Measurements from ENCODE around the gene ASXL3.

Gene ASXL3

DNA sequence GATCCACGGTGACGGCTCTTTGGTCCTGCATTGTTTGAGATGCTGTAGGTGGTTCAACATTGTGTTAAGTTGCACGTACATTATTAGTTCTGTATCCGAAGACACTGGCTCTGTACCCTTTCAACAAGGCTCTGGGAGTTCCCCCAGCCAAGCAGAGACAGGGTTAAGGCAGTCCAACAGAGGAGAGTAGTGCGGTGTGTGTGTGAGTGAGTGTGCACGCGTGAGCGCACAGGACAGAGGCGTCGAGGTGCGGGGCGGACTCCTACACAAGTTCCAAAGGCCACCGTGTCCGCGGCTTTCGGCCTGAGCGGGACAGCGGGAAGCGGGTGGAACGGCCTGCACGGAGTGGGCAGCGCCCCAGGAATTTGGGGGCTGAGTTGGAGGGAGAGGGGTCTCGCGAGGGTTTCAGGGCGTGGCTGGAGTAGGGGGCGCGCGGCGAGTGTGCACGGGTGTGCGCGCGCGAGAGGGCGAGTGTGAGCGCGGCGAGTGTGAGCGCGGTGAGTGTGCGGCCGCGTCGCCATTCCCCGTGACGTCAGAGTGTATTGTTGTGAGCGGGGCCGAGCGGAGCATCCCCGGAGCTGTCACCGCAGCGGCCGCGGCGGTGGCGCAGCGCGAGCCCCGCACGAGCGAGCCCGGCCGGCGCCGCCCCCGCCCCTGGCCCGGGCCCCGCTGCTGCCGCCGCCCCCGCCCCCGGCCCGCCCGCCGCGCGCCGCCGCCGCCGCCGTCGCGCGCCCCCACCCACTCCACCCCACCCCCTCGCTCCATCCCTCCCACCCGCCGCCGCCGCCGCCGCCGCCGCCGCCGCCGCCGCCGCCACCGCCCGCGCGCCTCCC, at the start of gene ASXL3:
Gene ASXL3, plus strand, starts transcription at position 535 of the 833 bp plus-strand sequence. CDS start 413 bp downstream, outside the sequence.
- no peak within 1 kb of the TSS for H3K9ac ChIP-seq (ENCODE audit: low read length)
- no peaks in the 10 kb centered on the region for H3K4me1 ChIP-seq (ENCODE audit: insufficient read depth, low read length, severe bottlenecking)
- no peaks in the 10 kb centered on the region for H3F3A ChIP-seq (ENCODE audit: insufficient read depth, low read length)
- H3K4me3 ChIP-seq (ENCODE audit: low read depth, low read length, poor library complexity, severe bottlenecking), result no peak within 1 kb of the TSS
- H3K9me2 ChIP-seq (ENCODE audit: low read depth, low read length), result no peaks in the 10 kb centered on the region
- H3K79me2 ChIP-seq (ENCODE audit: insufficient read depth, low read length), result no peaks in the 10 kb centered on the region
- H2AFZ ChIP-seq (ENCODE audit: low read length), result no peak within 1 kb of the TSS
- no peak within 1 kb of the TSS for H3K4me2 ChIP-seq (ENCODE audit: low read length)
- H3K36me3 ChIP-seq (ENCODE audit: insufficient read depth, low read length), result no peaks in the 10 kb centered on the region
- no peaks in the 10 kb centered on the region for H4K20me1 ChIP-seq (ENCODE audit: insufficient read depth, low read length)
- TF ChIP-seq, protein P1, sequence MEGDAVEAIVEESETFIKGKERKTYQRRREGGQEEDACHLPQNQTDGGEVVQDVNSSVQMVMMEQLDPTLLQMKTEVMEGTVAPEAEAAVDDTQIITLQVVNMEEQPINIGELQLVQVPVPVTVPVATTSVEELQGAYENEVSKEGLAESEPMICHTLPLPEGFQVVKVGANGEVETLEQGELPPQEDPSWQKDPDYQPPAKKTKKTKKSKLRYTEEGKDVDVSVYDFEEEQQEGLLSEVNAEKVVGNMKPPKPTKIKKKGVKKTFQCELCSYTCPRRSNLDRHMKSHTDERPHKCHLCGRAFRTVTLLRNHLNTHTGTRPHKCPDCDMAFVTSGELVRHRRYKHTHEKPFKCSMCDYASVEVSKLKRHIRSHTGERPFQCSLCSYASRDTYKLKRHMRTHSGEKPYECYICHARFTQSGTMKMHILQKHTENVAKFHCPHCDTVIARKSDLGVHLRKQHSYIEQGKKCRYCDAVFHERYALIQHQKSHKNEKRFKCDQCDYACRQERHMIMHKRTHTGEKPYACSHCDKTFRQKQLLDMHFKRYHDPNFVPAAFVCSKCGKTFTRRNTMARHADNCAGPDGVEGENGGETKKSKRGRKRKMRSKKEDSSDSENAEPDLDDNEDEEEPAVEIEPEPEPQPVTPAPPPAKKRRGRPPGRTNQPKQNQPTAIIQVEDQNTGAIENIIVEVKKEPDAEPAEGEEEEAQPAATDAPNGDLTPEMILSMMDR (IDR thresholded peaks at IDR 0.05; ENCODE audit: low read length), result no peak
- TF ChIP-seq EZH2 (IDR thresholded peaks at IDR 0.05; ENCODE audit: borderline replicate concordance, low read length), result no peak
- H3K9me3 ChIP-seq (ENCODE audit: low read length), result no peaks in the 10 kb centered on the region
- H3K27ac ChIP-seq (ENCODE audit: low read depth, low read length, poor library complexity, severe bottlenecking), result no peak within 1 kb of the TSS
- H3K27me3 ChIP-seq (ENCODE audit: insufficient read depth, low read length), result no peaks in the 10 kb centered on the region

DNA sequence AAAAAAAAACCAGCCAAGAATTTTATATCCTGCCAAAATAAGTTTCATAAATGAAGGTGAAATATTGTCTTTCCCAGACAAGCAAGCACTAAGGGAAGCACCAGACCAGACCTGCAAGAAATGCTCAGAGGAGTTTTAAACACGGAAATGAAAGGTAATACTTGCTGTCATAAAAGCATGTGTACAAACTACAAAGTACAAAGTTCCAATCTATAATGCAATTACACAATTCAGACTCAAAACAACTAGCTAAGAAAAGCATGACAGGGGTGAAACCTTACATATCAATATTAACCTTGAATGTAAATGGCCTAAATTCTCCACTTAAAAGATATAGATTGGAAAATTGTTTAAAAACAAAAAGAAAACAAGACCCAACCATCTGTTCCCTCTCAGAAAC, 45.0 kb upstream of the ASXL3 start:
- H3K9me3 ChIP-seq (ENCODE audit: low read length), result no peaks in the 10 kb centered on the region
- H2AFZ ChIP-seq (ENCODE audit: low read length), result no peak overlapping the region
- TF ChIP-seq, protein P1 (IDR thresholded peaks at IDR 0.05; ENCODE audit: low read length), result no peak
- TF ChIP-seq EZH2 (IDR thresholded peaks at IDR 0.05; ENCODE audit: borderline replicate concordance, low read length), result no peak
- no peak overlapping the region for H3K4me3 ChIP-seq (ENCODE audit: low read depth, low read length, poor library complexity, severe bottlenecking)
- H3K9me2 ChIP-seq (ENCODE audit: low read depth, low read length), result no peaks in the 10 kb centered on the region
- no peaks in the 10 kb centered on the region for H3K27me3 ChIP-seq (ENCODE audit: insufficient read depth, low read length)
- no peaks in the 10 kb centered on the region for H3K79me2 ChIP-seq (ENCODE audit: insufficient read depth, low read length)
- H3F3A ChIP-seq (ENCODE audit: insufficient read depth, low read length), result no peaks in the 10 kb centered on the region
- H3K4me1 ChIP-seq (ENCODE audit: insufficient read depth, low read length, severe bottlenecking), result no peaks in the 10 kb centered on the region
- H3K36me3 ChIP-seq (ENCODE audit: insufficient read depth, low read length), result no peaks in the 10 kb centered on the region
- no peak overlapping the region for H3K4me2 ChIP-seq (ENCODE audit: low read length)
- no peak overlapping the region for H3K9ac ChIP-seq (ENCODE audit: low read length)
- H3K27ac ChIP-seq (ENCODE audit: low read depth, low read length, poor library complexity, severe bottlenecking), result no peak overlapping the region
- H4K20me1 ChIP-seq (ENCODE audit: insufficient read depth, low read length), result no peaks in the 10 kb centered on the region

DNA sequence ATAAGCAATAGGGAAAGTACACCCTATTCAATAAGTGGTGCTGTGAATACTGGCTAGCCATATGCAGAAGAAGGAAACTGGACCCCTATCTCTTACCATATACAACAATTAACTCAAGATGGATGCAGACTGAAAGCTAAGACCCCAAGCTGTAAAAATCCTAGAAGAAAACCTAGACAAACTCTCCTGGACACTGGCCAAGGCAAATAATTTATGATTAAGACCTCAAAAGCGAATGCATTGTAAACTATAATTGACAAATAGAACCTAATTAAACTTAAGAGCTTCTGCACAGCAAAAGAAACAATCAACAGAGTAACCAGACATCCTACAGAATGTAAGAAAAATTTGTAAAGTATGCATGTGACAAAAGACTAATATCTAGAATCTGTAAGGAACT, 41.1 kb upstream of the ASXL3 start:
- H2AFZ ChIP-seq (ENCODE audit: low read length), result no peak overlapping the region
- H3K36me3 ChIP-seq (ENCODE audit: insufficient read depth, low read length), result no peaks in the 10 kb centered on the region
- no peaks in the 10 kb centered on the region for H3K9me2 ChIP-seq (ENCODE audit: low read depth, low read length)
- H3K27me3 ChIP-seq (ENCODE audit: insufficient read depth, low read length), result no peaks in the 10 kb centered on the region
- no peak overlapping the region for H3K4me2 ChIP-seq (ENCODE audit: low read length)
- H3K4me3 ChIP-seq (ENCODE audit: low read depth, low read length, poor library complexity, severe bottlenecking), result no peak overlapping the region
- no peak for TF ChIP-seq EZH2 (IDR thresholded peaks at IDR 0.05; ENCODE audit: borderline replicate concordance, low read length)
- TF ChIP-seq, protein P1 (IDR thresholded peaks at IDR 0.05; ENCODE audit: low read length), result no peak
- H3F3A ChIP-seq (ENCODE audit: insufficient read depth, low read length), result no peaks in the 10 kb centered on the region
- H3K4me1 ChIP-seq (ENCODE audit: insufficient read depth, low read length, severe bottlenecking), result no peaks in the 10 kb centered on the region
- H3K9me3 ChIP-seq (ENCODE audit: low read length), result no peaks in the 10 kb centered on the region
- H3K79me2 ChIP-seq (ENCODE audit: insufficient read depth, low read length), result no peaks in the 10 kb centered on the region
- no peak overlapping the region for H3K27ac ChIP-seq (ENCODE audit: low read depth, low read length, poor library complexity, severe bottlenecking)
- no peak overlapping the region for H3K9ac ChIP-seq (ENCODE audit: low read length)
- no peaks in the 10 kb centered on the region for H4K20me1 ChIP-seq (ENCODE audit: insufficient read depth, low read length)

Measured in OCI-LY1 (cell line).